Activated CD8-positive, alpha-beta memory T cell treated with anti-CD3 and anti-CD28 coated beads for 36 hours (primary cell): ENCODE results near the gene APCDD1. TPM values are rescaled to one million over a fixed set of nuclear protein-coding genes. Genes with fewer than 3 reads are reported as not detected.

Experiments
- total RNA-seq, 2 experiments: library from RNA; stranded (reverse); gene quantifications; one replicate each; pipeline ENCODE4 v1.2.3, GENCODE V29; 2021

The APCDD1 gene
- total RNA-seq, 2 experiments from 2014 or later, result not detected

Other genes starting within 250 kb of the APCDD1 start
- gene NAPG, start 71.4 kb downstream of the APCDD1 start, total RNA-seq, result 10 to 100 TPM; 31.5 to 34.3 TPM